ENCODE data around the gene EPAS1. TPM values are rescaled to one million over a fixed set of nuclear protein-coding genes. Genes with fewer than 3 reads are reported as not detected.

The EPAS1 gene
- total RNA-seq, 2 experiments from 2014 or later: 4.2 to 5.4 TPM

- no peak for ATAC-seq (ENCODE audit: poor library complexity)
- no peaks in the 10 kb centered on the region for H3K27me3 ChIP-seq (ENCODE audit: control insufficient read depth in 1 of 2, insufficient read depth in 2 of 2, low read length in 2 of 2)
- no peaks in the 10 kb centered on the region for H3K27me3 Mint-ChIP-seq
These were observed 102.8 kb downstream of the EPAS1 start for GRCh38 chr2:46400016-46400415.

GRCh38 chr2:46402874-46403273, 105.7 kb downstream of the EPAS1 start:
- H3K36me3 ChIP-seq (ENCODE audit: insufficient read depth, low read length): no peaks in the 10 kb centered on the region
- H3K27ac ChIP-seq (ENCODE audit: low read depth in 1 of 2, low read length in 2 of 2): no peak overlapping the region
- ChIA-PET CTCF (no interaction called here), POLR2A (no interaction called here)
- Mint-ChIP-seq H3K27me3 (no peaks in the 10 kb centered on the region), H3K4me1 (ENCODE audit: low read depth) (no peaks in the 10 kb centered on the region), H3K27ac (no peak overlapping the region), H3K4me3 (no peak overlapping the region), H3K9me3 (no peaks in the 10 kb centered on the region), H3K36me3 (ENCODE audit: low read depth) (no peaks in the 10 kb centered on the region)
- DNase-seq (no peak), ATAC-seq (ENCODE audit: poor library complexity) (no peak)
- no peaks in the 10 kb centered on the region for H3K4me1 ChIP-seq (ENCODE audit: insufficient read depth, low read length)
- H3K9me3 ChIP-seq (ENCODE audit: control insufficient read depth in 1 of 2, insufficient read depth in 1 of 2, low read length in 2 of 2): no peaks in the 10 kb centered on the region
- H3K4me3 ChIP-seq (ENCODE audit: low read length): no peak overlapping the region
- no peak for TF ChIP-seq CTCF (IDR thresholded peaks at IDR 0.05)
- no peaks in the 10 kb centered on the region for H3K27me3 ChIP-seq (ENCODE audit: control insufficient read depth in 1 of 2, insufficient read depth in 2 of 2, low read length in 2 of 2)
- intact Hi-C loops (cut with DNase I, micrococcal nuclease): no loop called here

More at GRCh38 chr2:46400016-46400415, 102.8 kb downstream of the EPAS1 start:
- Mint-ChIP-seq H3K4me1 (ENCODE audit: low read depth) (no peaks in the 10 kb centered on the region), H3K27ac (no peak overlapping the region), H3K9me3 (no peaks in the 10 kb centered on the region), H3K4me3 (no peak overlapping the region), H3K36me3 (ENCODE audit: low read depth) (no peaks in the 10 kb centered on the region)
- Histone ChIP-seq H3K4me3 (ENCODE audit: low read length) (no peak overlapping the region), H3K36me3 (ENCODE audit: insufficient read depth, low read length) (no peaks in the 10 kb centered on the region), H3K27ac (ENCODE audit: low read depth in 1 of 2, low read length in 2 of 2) (no peak overlapping the region), H3K9me3 (ENCODE audit: control insufficient read depth in 1 of 2, insufficient read depth in 1 of 2, low read length in 2 of 2) (no peaks in the 10 kb centered on the region), H3K4me1 (ENCODE audit: insufficient read depth, low read length) (no peaks in the 10 kb centered on the region)
- no peak for TF ChIP-seq CTCF (IDR thresholded peaks at IDR 0.05)
- DNase-seq: no peak
- intact Hi-C loops (cut with DNase I, micrococcal nuclease): no loop called here
- CTCF ChIA-PET: no interaction called here
- POLR2A ChIA-PET: no interaction called here

GRCh38 chr2:46404181-46404759, 107.1 kb downstream of the EPAS1 start:
- POLR2A ChIA-PET: no interaction called here

More at GRCh38 chr2:46404181-46404759, 107.1 kb downstream of the EPAS1 start:
- H3K36me3 Mint-ChIP-seq (ENCODE audit: low read depth): no peaks in the 10 kb centered on the region
- CTCF ChIA-PET: no interaction called here
- H3K27me3 Mint-ChIP-seq: no peaks in the 10 kb centered on the region
- no peaks in the 10 kb centered on the region for H3K4me1 ChIP-seq (ENCODE audit: insufficient read depth, low read length)
- ATAC-seq (ENCODE audit: poor library complexity) (no peak), DNase-seq (no peak)
- H3K27ac ChIP-seq (ENCODE audit: low read depth in 1 of 2, low read length in 2 of 2): no peak overlapping the region
- H3K4me1 Mint-ChIP-seq (ENCODE audit: low read depth): no peaks in the 10 kb centered on the region
- H3K4me3 Mint-ChIP-seq: no peak overlapping the region
- TF ChIP-seq CTCF (IDR thresholded peaks at IDR 0.05): no peak
- intact Hi-C loops (cut with DNase I, micrococcal nuclease): no loop called here
- no peaks in the 10 kb centered on the region for H3K27me3 ChIP-seq (ENCODE audit: control insufficient read depth in 1 of 2, insufficient read depth in 2 of 2, low read length in 2 of 2)
- H3K36me3 ChIP-seq (ENCODE audit: insufficient read depth, low read length): no peaks in the 10 kb centered on the region
- H3K27ac Mint-ChIP-seq: no peak overlapping the region
- no peak overlapping the region for H3K4me3 ChIP-seq (ENCODE audit: low read length)
- no peaks in the 10 kb centered on the region for H3K9me3 Mint-ChIP-seq
- no peaks in the 10 kb centered on the region for H3K9me3 ChIP-seq (ENCODE audit: control insufficient read depth in 1 of 2, insufficient read depth in 1 of 2, low read length in 2 of 2)

Data from CD4-positive, alpha-beta T cell (primary cell).